ENCODE data around the gene TSSK2.

DNA sequence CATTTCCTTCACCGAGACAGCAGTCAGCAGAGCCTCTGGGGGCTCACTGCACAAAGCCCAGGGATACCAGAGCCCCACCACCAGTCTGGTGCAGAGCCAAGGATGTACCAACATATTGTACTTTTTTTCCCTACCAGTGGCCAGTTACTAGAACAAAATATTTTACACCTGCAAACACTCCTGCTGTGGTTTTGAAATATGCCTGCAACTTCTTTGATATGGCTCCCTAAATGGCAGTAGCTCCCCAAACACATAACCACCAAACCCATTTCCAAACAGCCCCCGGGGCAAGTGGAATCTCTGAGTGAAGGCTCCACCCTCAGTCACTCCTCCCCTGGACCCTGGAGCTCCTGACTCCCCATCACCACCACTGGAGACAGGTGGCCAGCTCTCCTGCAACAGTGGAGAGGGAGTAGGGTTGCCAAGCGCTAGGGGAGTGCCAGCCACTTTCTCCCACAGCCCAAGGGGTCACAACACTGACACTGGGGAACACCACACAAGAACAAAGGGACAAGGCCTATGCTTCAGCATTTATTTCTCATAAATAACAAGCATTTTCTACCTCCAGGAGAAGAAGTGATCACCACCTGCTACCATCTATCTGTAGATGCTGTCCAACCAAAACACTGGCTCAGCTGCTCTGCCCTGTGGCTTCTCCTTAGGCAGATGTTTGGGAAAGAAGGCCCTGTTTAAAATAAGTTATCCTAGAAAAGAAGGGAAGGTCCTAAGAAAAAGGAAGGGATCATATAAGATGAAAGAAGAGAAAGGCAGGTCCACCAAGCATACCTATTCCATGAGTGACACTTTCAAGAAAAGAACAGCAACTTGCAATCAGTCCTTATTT is 24.0 kb upstream of the TSSK2 start:
- TF ChIP-seq, protein P1, sequence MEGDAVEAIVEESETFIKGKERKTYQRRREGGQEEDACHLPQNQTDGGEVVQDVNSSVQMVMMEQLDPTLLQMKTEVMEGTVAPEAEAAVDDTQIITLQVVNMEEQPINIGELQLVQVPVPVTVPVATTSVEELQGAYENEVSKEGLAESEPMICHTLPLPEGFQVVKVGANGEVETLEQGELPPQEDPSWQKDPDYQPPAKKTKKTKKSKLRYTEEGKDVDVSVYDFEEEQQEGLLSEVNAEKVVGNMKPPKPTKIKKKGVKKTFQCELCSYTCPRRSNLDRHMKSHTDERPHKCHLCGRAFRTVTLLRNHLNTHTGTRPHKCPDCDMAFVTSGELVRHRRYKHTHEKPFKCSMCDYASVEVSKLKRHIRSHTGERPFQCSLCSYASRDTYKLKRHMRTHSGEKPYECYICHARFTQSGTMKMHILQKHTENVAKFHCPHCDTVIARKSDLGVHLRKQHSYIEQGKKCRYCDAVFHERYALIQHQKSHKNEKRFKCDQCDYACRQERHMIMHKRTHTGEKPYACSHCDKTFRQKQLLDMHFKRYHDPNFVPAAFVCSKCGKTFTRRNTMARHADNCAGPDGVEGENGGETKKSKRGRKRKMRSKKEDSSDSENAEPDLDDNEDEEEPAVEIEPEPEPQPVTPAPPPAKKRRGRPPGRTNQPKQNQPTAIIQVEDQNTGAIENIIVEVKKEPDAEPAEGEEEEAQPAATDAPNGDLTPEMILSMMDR (IDR thresholded peaks at IDR 0.05): no peak
- TF ChIP-seq POLR2A (IDR thresholded peaks at IDR 0.05): no peak
